ENCODE data around the gene F12.

The F12 gene

DNA sequence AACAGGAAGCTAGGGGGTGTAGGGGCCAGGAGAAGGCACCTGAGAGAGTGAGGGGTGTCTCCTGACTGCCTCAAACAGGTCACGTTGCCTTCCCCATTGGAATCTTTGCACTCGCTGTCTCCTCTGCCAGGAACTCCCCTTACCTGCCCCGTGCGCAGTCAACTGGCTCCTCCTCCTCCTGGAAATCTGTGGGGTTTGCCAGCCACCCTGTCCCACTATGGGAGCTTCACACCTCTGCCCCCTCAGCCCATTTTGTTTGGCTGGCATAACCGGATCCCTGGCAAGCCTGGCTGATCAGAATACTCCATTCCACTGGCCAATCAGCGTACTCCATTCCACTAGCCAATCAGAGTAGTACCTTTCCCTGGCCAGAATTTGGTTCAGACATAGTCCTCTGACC, 35.6 kb downstream of the F12 start:
- Histone ChIP-seq H3K4me3 (ENCODE audit: low read depth in 1 of 2, low read length in 2 of 2) (no peak overlapping the region), H3K27ac (ENCODE audit: low read length) (no peak overlapping the region), H3K9me3 (ENCODE audit: insufficient read depth, low read length, severe bottlenecking) (no peaks in the 10 kb centered on the region), H3K4me2 (ENCODE audit: insufficient read depth, low read length) (no peak overlapping the region), H3K79me2 (ENCODE audit: insufficient read depth, low read length) (no peaks in the 10 kb centered on the region), H3K27me3 (ENCODE audit: insufficient read depth, low read length, poor library complexity) (no peaks in the 10 kb centered on the region), H3K36me3 (ENCODE audit: insufficient read depth, low read length) (no peaks in the 10 kb centered on the region), H3K4me1 (ENCODE audit: insufficient read depth, low read length) (peaks cover 12% of the 10 kb centered on the region), H3K9ac (ENCODE audit: low read depth, low read length) (no peak overlapping the region), H2AFZ (ENCODE audit: low read depth, low read length) (no peak overlapping the region), H4K20me1 (ENCODE audit: insufficient read depth, low read length) (no peaks in the 10 kb centered on the region)
- TF ChIP-seq, protein P1, sequence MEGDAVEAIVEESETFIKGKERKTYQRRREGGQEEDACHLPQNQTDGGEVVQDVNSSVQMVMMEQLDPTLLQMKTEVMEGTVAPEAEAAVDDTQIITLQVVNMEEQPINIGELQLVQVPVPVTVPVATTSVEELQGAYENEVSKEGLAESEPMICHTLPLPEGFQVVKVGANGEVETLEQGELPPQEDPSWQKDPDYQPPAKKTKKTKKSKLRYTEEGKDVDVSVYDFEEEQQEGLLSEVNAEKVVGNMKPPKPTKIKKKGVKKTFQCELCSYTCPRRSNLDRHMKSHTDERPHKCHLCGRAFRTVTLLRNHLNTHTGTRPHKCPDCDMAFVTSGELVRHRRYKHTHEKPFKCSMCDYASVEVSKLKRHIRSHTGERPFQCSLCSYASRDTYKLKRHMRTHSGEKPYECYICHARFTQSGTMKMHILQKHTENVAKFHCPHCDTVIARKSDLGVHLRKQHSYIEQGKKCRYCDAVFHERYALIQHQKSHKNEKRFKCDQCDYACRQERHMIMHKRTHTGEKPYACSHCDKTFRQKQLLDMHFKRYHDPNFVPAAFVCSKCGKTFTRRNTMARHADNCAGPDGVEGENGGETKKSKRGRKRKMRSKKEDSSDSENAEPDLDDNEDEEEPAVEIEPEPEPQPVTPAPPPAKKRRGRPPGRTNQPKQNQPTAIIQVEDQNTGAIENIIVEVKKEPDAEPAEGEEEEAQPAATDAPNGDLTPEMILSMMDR (IDR thresholded peaks at IDR 0.05; ENCODE audit: borderline replicate concordance, extremely low read depth, low read length, poor library complexity, severe bottlenecking), result no peak
- TF ChIP-seq EZH2 (IDR thresholded peaks at IDR 0.05; ENCODE audit: borderline replicate concordance, low read depth, low read length, severe bottlenecking), result no peak
- no peak for ATAC-seq (ENCODE audit: insufficient read depth, low read depth)
- no peak for DNase-seq

DNA sequence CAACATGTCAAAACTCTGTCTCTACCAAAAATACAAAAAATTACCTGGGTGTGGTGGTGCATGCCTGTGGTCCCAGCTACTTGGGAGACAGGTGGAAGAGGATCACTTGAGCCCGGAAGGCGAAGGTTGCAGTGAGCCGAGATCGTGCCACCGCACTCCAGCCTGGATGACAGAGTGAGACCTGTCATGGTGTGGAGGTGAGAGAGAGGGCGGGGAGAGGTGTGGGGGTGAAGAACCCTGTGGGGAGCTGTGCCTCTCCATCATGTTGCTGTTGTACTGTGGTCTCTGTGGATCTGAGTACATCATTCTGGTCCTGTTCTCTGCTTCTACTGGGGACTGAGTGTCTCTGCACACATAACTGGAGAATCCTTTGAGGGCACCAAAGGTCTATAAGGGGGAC, 36.5 kb downstream of the F12 start:
- Histone ChIP-seq H3K27ac (ENCODE audit: low read length) (no peak overlapping the region), H4K20me1 (ENCODE audit: insufficient read depth, low read length) (no peaks in the 10 kb centered on the region), H3K27me3 (ENCODE audit: insufficient read depth, low read length, poor library complexity) (no peaks in the 10 kb centered on the region), H3K36me3 (ENCODE audit: insufficient read depth, low read length) (no peaks in the 10 kb centered on the region), H3K9me3 (ENCODE audit: insufficient read depth, low read length, severe bottlenecking) (no peaks in the 10 kb centered on the region), H3K4me1 (ENCODE audit: insufficient read depth, low read length) (peaks cover 12% of the 10 kb centered on the region), H3K4me2 (ENCODE audit: insufficient read depth, low read length) (no peak overlapping the region), H3K9ac (ENCODE audit: low read depth, low read length) (no peak overlapping the region), H3K4me3 (ENCODE audit: low read depth in 1 of 2, low read length in 2 of 2) (no peak overlapping the region), H2AFZ (ENCODE audit: low read depth, low read length) (no peak overlapping the region), H3K79me2 (ENCODE audit: insufficient read depth, low read length) (no peaks in the 10 kb centered on the region)
- ATAC-seq (ENCODE audit: insufficient read depth, low read depth) (no peak), DNase-seq (no peak)
- TF ChIP-seq, protein P1 (IDR thresholded peaks at IDR 0.05; ENCODE audit: borderline replicate concordance, extremely low read depth, low read length, poor library complexity, severe bottlenecking), result no peak
- no peak for TF ChIP-seq EZH2 (IDR thresholded peaks at IDR 0.05; ENCODE audit: borderline replicate concordance, low read depth, low read length, severe bottlenecking)

DNA sequence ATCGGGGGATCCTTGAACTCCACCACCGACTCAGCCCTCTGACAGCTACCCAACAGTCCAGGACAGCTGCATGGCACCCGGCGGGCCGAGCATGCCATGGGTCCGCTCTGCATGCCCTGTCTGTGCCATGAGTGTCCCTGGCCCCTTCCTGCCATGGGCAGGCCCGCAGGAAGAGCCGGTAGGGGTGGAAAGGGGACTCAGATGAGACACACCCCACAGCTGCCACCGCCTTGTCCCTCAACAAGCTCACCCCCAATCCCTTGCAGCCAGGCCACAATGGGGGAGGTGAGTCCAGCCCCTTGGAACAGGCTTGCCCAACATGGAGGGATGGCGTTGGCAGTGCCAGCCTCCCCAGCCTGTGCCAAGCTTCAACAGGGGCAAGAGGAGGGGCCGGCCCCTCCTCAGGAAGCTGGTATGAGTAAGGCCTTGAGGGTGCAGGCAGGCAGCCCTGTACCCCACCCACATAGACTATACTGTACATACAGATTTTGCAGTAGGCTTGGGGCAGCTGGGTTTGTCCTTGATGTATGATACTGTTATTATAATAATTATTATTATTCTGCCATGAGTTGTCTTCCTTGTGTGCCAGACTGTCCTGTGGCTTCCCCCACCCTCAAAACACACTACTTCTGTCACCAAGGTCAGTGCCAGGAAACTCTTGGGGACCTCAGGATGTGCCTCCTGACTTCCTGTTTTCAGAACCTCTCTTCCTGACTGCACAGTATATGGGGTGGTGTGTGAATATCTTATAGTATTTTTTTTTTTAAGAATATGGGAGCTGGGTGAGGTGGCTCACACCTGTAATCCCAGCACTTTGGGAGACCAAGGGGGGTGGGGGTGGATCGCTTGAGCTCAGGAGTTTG, 37.1 kb downstream of the F12 start:
- Histone ChIP-seq H3K4me2 (ENCODE audit: insufficient read depth, low read length) (no peak overlapping the region), H3K4me3 (ENCODE audit: low read depth in 1 of 2, low read length in 2 of 2) (no peak overlapping the region), H4K20me1 (ENCODE audit: insufficient read depth, low read length) (no peaks in the 10 kb centered on the region), H3K27me3 (ENCODE audit: insufficient read depth, low read length, poor library complexity) (no peaks in the 10 kb centered on the region), H3K4me1 (ENCODE audit: insufficient read depth, low read length) (peaks cover 12% of the 10 kb centered on the region), H3K79me2 (ENCODE audit: insufficient read depth, low read length) (no peaks in the 10 kb centered on the region), H3K36me3 (ENCODE audit: insufficient read depth, low read length) (no peaks in the 10 kb centered on the region), H3K27ac (ENCODE audit: low read length) (no peak overlapping the region), H3K9me3 (ENCODE audit: insufficient read depth, low read length, severe bottlenecking) (no peaks in the 10 kb centered on the region), H3K9ac (ENCODE audit: low read depth, low read length) (no peak overlapping the region), H2AFZ (ENCODE audit: low read depth, low read length) (no peak overlapping the region)
- TF ChIP-seq, protein P1 (IDR thresholded peaks at IDR 0.05; ENCODE audit: borderline replicate concordance, extremely low read depth, low read length, poor library complexity, severe bottlenecking), result no peak
- TF ChIP-seq EZH2 (IDR thresholded peaks at IDR 0.05; ENCODE audit: borderline replicate concordance, low read depth, low read length, severe bottlenecking), result no peak
- ATAC-seq (ENCODE audit: insufficient read depth, low read depth) (peak; percentile 51), DNase-seq (no peak)
